RCC 7860 (cell line): Measurements from ENCODE around the gene XCL2.
"Not testable (repeated sequence)": the region's sequence is repeated elsewhere in the genome, so short reads cannot be mapped to it uniquely, and the experiment has no call there.

ENCODE experiments used
- DNase-seq: peaks from one replicate; pipeline ENCODE4 v3.0.0-alpha.2; 2015; ENCODE audit warnings: low spot score
- FAIRE-seq: peaks from 2 replicates; lab custom pipeline; 2012; peaks lifted over from hg19 to GRCh38; lab: Jason Lieb, UNC

XCL2 gene

DNA sequence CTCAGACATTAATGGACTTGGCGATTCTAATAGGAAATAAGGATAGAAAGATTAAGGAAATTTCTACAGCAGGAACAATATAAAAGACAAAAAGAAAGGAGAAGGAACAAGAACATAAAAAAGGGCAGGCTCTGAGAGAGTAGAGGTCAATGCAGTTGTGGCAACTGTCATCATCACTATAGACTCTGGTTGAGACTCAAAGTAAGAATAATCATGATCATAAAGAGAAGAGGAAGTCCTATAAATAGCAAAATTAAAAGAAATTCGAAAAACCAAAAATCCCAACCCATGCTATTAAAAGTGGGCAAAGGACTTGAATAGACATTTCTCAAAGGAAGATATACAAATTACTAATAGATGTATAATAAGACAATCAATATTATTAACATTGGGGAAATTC, 18.2 kb upstream of the XCL2 start:
- DNase-seq, result no peak
- FAIRE-seq, result no peak

DNA sequence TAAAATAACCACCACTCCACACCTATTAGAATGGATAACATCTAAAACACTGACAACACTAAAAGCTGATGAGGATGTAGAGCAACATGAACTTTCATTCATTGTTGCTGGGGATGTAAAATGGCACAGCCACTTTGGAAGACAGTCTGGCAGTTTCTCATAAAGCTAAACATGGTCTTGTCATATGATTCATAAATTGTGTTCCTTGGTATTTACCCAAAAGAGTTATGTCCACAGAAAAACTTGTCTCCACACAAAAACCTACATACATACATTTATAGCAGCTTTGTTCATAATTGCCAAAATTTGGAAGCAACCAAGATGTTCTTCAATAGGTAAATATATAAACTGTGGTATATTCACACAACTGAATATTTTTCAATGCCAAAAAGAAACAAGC, 16.6 kb upstream of the XCL2 start:
- FAIRE-seq, result no peak

DNA sequence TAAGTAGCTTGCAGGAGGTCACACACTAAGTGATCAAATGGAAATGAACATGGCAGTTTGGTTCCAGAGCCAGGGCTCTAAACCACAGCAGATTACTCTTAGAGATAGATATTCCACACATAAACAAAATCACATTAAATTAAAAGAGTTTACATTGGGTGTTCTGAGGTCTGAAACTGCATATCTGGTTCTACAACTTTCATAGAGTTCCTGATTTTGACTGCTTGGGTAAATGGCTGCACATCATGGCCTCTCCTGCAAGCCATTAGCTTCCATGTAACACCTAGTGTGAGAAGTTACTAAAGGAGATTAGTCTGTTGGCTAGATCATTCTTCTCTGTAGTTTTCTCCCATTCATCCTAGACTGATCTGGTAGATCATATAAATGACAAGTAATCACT, 12.8 kb upstream of the XCL2 start:
- DNase-seq (no peak), FAIRE-seq (no peak)

More for the DNA sequence above, 16.6 kb upstream of the XCL2 start:
- DNase-seq, result no peak

DNA sequence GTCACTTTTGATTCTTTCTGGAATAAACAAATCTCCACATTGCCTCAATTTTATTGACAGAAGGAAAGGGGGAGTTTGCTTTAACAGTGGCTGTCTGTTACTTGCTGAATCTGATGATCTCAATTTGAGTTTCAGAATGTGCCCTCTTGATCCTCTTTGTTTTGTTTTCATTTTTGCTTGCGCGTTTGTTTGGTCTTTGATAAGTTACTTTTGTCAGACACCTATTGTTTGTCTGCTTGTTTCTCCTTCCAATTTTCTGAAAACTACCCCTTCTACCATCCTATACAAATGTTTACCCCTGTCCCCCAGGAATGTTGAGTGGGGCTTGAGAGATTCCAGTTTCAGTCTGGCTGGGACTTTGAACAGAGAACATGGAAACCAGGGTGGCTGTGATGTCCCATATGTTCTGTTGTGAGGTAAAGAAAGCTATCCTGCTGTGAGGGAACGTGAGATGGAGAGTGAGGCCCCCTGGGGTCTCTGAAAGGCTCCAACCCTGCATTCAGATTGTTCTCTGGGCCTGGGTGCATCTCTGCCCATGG, 11.8 kb upstream of the XCL2 start:
- FAIRE-seq, result no peak
- no peak for DNase-seq

DNA sequence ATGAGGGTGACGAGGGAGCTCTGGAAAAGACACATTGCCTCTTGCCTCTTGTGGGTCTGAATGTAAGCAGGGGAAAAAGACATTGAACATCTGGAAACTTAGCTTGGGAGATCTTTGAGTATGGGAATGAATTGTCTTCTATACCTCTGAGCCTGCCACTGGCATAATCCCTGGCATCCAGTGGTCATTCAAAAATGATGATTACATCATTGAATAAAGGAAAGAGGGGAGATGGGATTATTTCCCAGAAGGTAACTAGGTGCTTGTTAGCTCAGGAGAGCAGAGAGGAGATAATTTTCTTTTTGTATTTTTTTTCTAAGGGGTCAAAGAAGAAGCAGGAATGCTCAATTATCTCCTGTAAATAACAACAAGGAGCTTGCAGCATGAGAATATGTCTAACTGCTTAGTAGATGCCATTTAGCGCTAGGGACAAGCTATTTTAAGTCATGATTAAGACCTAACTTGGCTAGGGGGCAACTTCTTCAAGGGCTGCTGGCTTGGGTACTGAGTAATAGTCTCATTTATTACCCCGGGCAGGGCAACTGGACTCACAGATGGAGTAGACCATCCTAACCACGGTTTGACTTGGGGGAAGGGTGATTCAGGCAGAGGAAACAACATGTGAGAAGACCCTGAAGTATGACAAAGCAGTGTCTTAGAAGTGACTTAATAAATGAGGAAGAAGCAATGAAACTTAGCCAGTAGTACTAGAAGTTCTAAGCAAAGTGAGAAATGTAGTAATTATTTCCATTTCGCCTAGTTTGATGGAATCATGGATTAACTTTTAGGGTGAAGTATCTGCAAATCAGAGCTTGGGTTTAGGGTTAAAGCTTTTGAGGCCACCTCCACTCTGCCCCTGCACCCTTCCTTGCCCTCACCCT, 11.0 kb upstream of the XCL2 start:
- no peak for FAIRE-seq

DNA sequence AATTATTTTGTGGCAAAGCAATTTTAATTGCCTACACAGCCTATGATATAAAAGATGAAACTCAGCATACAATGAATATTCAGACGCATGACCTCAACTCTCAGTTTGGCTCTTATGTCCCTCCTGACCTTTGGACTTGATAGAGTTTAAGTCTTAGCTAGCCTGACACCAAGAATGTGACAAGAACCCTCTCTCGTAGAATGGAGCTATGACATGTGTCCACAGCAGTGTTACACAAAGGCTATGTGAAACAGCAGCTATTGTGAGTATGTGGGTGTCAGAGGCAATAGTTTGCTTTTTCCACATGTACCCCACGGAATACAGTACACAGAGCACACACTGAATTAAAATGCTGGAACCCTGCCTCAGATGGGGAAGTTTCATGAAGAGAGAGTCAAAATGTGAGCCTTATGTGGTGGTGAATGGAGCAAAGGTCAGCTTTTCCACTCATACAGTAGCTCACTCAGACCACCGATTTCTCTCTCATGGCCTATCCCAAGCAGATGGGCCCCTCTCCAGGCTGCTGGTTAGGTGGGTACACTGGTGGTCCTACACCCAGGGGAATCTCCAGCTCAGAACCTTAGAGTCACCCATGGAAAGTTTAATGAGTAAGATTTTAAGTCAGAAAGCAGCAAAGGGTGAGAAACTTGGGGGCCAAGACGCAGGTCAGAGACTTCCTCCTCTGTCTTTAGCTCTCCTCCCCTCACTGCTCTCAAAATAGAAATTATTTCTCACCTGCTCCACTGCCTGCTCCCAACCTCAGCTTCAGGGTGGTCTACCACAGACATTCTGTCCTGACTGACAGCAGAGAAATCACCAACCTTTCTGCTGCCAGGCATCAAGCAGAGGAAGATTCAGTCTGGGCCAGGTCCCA, 10.1 kb upstream of the XCL2 start:
- DNase-seq (no peak), FAIRE-seq (no peak)

More for the DNA sequence above, 11.0 kb upstream of the XCL2 start:
- DNase-seq, result no peak

DNA sequence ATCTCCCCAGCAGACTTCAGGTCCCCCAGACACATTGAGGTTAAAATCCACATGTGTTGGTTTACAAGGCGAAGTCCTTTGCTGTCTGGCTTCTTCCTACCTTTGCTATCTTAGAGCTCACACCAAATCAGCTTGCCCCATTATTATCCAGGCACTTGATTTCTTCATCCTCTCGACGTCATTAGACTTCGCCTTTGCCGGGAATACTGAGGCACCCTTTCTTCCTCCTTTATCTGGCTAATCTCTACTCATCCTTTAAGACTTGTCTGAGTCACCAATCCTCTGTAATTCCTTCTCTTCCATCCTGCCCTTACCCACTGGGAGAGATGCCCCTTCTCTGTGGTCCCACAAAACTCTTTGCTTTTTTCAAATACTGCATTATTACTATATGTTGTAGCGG, 9.2 kb upstream of the XCL2 start:
- no peak for DNase-seq

DNA sequence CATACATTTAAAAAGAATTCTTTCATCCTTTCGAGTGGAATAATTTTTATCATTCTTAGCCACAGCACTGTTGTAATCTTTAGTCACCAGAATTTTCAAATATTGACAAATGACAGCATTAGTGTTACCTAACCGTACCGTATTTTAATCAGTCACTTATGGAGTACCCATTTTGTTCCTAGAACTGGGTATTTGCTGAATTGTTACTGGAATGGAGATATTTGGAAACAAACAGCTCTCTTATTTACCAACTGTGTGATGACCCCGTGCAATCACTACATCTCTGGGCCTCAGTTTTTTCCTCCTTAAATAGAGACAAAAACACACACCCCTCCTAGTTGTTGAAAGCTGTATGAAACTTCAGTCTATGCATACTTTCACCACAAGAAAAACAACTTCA, 7.9 kb upstream of the XCL2 start:
- no peak for FAIRE-seq
- no peak for DNase-seq

More for the DNA sequence above, 9.2 kb upstream of the XCL2 start:
- no peak for FAIRE-seq

DNA sequence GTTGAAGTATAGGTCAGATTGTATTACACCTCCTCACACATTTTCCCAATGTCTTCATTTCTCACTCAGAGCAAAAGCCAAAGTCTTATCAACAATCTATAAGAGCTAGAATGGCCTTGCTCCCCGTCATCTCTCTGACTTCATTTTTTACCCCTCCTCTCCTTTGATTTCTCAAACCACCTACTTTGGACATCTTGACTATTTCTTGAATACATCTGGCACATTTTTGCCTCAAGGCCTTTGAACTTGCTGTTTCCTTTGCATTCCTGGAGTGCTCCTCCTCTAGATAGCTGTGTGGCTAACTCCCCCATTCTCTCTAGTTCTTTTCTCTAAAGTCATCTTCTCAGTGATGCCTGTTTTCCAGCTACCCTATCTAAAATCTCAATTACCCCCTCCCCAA, 7.2 kb upstream of the XCL2 start:
- DNase-seq (no peak), FAIRE-seq (no peak)

DNA sequence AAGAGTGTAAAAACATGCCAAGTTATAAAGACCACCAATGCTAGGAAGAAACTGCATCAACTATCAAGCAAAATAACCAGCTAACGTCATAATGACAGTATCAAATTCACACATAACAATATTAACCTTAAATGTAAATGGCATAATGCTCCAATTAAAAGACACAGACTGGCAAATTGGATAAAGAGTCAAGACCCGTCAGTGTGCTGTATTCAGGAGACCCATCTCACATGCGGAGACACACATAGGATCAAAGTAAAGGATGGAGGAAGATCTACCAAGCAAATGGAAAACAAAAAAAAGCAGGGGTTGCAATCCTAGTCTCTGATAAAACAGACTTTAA, 2.7 kb upstream of the XCL2 start:
- not testable (repeated sequence) for FAIRE-seq, DNase-seq

DNA sequence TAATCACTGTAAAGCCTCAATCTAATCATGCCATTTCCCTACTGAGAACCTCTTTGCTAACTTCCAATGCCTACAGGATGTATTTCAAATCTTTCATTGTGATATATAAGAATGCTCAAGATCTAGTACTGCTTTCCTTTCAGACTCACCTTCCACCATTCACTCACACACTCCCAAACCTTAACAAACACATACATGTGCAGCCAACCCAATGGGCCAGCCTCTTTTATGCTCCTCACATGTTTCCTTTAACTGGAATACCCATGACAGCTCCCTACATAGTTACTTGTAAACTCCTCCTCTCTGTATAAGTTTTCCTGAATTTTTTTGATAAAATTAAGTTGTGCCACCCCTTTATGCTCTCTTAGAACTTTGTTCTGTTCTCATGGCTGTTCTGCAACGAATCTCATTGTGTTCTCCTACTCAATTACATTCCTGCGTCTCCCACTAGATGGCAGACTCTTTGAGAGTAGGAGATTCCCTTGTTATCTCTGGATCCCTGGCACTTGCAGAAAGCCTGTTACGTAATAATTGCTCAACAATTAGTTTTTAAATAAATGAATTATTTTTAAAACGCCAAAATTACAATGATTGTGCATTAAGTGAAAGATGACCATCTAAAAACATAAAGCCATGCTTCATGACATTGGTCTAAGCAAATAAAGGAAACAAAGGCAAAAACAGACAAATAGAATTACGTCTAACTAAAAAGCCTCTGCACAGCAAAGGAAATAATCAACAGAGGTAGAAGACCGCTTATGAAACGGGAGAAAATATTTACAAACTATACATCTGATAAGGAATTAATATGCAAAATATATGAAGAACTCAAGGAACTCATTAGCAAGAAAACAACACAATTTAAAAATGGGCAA, 2.1 kb upstream of the XCL2 start:
- FAIRE-seq (peak; percentile 66), DNase-seq (peak; percentile 16)

DNA sequence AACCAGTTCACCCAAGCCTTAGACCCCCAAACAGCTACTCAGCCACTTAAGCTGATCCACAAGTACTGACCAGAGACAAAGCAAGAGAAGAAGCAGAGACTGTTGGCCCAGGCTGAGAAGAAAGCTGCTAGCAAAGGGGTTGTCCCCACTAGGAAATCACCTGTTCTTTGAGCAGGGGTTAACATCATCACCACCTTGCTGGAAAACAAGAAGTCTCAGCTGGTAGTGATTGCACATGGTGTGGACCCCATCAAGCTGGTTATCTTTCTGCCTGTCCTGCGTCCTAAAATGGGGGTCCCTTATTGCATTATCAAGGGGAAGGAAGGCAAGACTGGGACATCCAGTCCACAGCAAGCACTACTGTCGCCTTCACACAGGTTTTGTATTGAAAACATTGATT, 819 bp downstream of the XCL2 start:
- not testable (repeated sequence) for DNase-seq, FAIRE-seq

DNA sequence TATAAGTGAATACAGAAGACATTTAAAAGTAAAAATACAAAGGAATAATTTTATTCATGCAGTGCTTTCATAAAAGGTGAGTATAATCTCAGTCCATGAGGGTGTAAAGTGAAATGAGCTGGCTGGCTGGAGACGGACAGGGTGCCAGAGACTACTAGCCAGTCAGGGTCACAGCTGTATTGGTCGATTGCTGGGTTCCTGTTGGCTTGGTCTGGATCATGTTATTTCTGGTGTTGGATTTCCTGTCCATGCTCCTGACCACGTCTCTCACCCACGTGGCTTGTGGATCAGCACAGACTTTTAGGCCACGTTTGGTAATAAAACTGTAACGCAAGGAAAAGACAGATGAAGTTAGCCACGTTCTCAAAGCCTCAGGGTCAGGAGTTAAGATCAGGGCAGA, 3.0 kb downstream of the XCL2 start:
- not testable (repeated sequence) for DNase-seq, FAIRE-seq

DNA sequence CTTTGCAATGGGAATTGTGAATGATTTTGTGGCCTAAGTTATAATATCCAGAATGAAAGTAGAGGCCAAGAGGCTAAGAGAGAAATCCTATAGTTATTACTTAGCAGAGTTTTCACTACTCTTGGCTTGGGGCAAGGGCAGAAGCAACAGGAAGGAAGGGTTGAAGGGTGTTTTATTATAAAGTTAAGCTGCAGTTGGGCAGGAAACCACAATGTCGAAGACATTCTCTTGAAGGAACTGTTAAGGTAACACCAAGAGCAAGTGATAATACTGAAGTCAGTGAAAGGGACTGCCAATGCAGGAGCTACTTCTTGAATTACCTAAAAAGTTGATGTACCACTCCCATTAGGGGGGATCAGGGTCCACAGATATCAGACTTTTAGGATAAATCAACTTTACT, 8.3 kb downstream of the XCL2 start:
- FAIRE-seq (no peak), DNase-seq (no peak)

DNA sequence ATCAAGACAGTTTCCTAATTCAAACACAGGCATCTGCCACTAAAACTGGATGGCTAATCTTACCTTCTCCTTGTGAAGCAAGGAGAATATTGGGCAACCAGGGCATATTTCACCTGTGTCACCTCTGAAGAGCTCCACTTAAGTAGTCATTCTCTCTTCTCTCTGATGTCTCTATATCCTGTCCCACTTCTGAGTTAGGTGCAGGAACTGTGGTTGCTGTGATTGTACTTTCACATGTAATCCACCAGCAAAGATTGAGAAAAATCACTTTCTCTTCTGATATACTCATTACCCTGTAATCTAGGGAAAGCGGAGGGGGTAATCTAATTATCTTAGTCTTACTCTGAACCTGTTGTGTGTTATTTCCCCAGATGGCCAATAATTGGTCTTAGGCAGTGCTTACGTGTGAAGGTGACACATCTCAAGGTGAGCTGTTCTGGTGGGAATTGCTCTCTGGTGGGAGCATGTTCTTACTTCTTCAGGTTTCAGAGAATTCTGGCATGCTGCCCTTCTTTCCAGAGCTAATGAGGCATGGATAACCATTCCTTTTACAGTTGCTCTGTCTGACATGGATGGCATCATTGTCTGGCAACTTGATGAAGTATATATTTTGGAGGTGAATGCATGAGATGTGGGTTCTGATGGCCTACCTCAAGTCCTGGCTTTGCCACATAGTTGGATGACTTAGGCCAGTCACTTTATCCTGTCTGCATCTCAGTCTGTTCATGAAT, 12.0 kb downstream of the XCL2 start:
- peak; percentile 72 for FAIRE-seq
- DNase-seq, result peak; percentile 56

DNA sequence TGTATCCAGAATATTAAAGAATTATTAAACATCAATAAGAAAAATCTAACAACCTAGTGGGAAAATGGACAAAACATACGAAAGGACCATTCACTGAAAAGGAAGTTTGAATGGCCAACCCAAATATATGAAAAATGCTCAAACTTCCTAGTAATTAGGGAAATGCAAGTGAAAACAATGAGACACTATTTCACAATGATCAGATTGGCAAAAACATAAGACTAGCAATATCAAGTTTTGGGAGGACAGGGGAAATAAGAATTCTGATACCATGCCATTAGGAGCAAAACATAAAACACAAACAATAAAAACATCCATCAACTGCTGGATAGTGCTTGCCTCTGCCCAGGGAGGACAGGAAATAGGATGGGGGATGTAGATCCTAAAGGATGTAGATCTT, 14.3 kb downstream of the XCL2 start:
- FAIRE-seq (no peak), DNase-seq (no peak)

DNA sequence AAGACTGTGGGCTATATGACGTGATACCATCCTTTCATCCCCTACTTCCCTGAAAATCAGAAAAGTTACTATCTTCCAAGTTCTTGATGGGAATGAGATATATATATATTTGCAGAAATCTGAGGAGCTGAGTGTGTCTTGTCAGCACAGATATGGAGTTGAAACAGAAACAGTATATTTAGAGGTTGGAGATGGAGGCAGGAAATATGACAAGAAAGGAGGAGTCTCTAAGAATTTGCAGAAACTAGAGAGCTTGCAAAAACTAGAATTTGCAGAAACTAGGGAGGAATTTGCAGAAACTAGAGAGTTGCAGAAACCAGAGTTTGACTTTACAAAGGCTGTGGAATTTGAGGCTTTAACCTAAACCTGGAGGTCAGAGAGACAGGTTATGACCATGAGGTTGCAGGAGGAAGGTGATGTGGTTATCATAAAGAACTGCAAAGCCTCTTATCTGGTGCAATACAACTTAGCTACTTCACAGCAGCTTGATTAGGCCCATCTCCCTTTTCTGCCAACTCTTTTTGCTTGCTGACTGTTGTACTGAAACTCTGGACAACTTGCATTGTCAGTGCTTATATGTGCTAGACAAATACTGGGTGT, 22.3 kb downstream of the XCL2 start:
- DNase-seq, result no peak
- FAIRE-seq, result no peak

DNA sequence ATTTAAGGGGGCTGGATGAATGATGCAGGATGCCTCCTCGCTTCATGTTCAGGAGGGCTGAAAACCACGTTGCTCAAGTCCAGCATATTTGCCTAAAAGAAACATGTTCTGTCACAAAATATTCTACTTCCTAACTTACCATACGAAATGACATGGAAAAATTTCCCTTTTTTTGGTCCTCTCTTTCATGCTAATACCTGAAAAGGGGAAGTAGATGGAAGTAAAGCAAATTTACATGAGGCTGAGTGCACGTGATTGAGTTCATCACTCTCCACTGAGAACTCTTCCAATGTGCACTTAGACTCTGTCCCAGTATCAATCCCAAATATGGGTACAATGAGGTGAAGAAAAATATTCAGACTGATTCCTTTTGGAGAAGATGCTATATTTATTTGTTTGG, 23.0 kb downstream of the XCL2 start:
- FAIRE-seq (no peak), DNase-seq (no peak)

DNA sequence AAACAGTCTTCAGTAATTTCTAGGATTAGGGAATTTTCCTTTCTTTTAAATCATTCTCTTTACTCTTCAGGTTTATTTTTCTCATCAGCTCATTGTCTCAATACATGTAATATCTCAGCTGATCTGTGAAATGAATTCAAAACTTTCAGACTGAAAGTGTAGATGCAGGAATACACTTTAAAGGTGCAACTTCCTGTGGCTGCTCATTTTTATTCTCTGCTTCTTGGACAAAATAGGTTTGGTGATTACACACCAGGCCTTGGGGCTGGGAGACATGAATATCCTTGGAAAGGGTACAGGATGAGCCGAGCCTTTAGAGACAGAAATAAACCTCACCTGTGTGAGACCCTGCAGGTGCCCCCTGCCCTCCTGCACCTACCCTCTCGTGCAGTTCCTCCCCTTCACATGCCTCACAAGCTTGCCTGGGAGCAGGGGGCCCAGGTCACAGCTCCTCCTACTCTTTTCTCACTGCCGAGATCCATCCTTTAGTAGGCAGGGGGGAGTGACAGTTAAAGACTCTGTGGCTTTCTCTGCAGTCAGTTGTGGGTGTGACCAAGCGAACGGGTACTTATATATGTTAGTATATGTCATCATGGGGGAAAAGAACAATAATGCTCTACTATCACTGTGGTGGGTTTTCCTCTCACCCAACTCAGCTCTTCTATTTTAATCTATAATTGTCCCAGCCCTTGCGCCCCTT, 23.6 kb downstream of the XCL2 start:
- DNase-seq, result no peak
- FAIRE-seq, result no peak
